SU-DHL-6 (cell line): ENCODE results near the gene GTF2I.
"Not testable (repeated sequence)": the region's sequence is repeated elsewhere in the genome, so short reads cannot be mapped to it uniquely, and the experiment has no call there.

Source experiments
- CTCF ChIP-seq: fragments of 200-600 bp; sonication (generic); IDR thresholded peaks from one replicate; pipeline ENCODE4 v1.5.1; 2017; ENCODE audit warnings: antibody characterized with exemption, mild to moderate bottlenecking, low read length, moderate library complexity; ENCODE audit not compliant: insufficient read depth, poor library complexity, severe bottlenecking
- EZH2phosphoT487 ChIP-seq: fragments of 200-600 bp; sonication (generic), shearing (Covaris generic); conservative IDR thresholded peaks from 2 replicates; pipeline ENCODE4 v1.6.1; 2018; ENCODE audit warnings: mild to moderate bottlenecking, antibody characterized with exemption, low read length, moderate library complexity, mixed read lengths

GRCh38 chr7:74704419-74704818 is 46.9 kb downstream of the GTF2I start:
- TF ChIP-seq CTCF, EZH2phosphoT487: not testable (repeated sequence)
